Breast epithelium (tissue), 4 donors: ENCODE measurements around the gene MYO18B. TPM values are rescaled to one million over a fixed set of nuclear protein-coding genes. Genes with fewer than 3 reads are reported as not detected.

Experiments used
- DNase-seq, 2 donors: peaks; one replicate each; pipeline ENCODE4 v3.0.0-alpha.2; 2019; ENCODE audit warnings: low spot score in 2 of 2
- H3K27ac ChIP-seq, 2 donors: fragments of 200-600 bp; sonication (generic) in 1 of 2; one replicate each; pipeline ENCODE4 v1.5.1; 2016 to 2019; ENCODE audit warnings: mild to moderate bottlenecking in 1 of 2
- H3K27me3 ChIP-seq, 2 donors: fragments of 200-600 bp; sonication (generic) in 1 of 2; one replicate each; pipeline versions ENCODE4 v1.5.1 to v1.6.0; 2017 to 2019; ENCODE audit warnings: control low read depth in 1 of 2, mild to moderate bottlenecking in 1 of 2
- H3K36me3 ChIP-seq: fragments of 200-600 bp; one replicate; pipeline ENCODE4 v1.5.1; 2019
- H3K4me1 ChIP-seq, 2 donors: fragments of 200-600 bp; sonication (generic); one replicate each; pipeline ENCODE4 v1.5.1; 2016 to 2019; ENCODE audit warnings: control low read depth in 1 of 2
- H3K4me3 ChIP-seq, 3 donors: fragments of 200-600 bp; sonication (generic); 1 replicate in 2 of 3; 2 replicates in 1 of 3; pipeline ENCODE4 v1.5.1; 2016 to 2019; ENCODE audit warnings: mild to moderate bottlenecking in 3 of 3, moderate library complexity in 2 of 3
- H3K9me3 ChIP-seq, 2 donors: fragments of 200-600 bp; sonication (generic) in 1 of 2; one replicate each; pipeline ENCODE4 v1.5.1; 2016 to 2019; ENCODE audit warnings: control low read depth in 1 of 2
- CTCF ChIP-seq, 3 donors: fragments of 450-650 bp; IDR thresholded peaks; one replicate each; pipeline ENCODE4 v1.5.1; 2016 to 2017; ENCODE audit warnings: antibody characterized with exemption in 3 of 3, mild to moderate bottlenecking in 3 of 3, moderate library complexity in 3 of 3
- POLR2A ChIP-seq: fragments of 450-650 bp; IDR thresholded peaks from one replicate; pipeline ENCODE4 v1.6.1; 2016; ENCODE audit warnings: antibody characterized with exemption, mild to moderate bottlenecking, moderate library complexity
- POLR2AphosphoS5 ChIP-seq, 3 donors: sonication (generic); formaldehyde crosslinking; IDR thresholded peaks; one replicate each; pipeline ENCODE4 v1.6.1; 2017; ENCODE audit warnings: antibody characterized with exemption in 3 of 3
- intact Hi-C: fragments of 100-400 bp; cut with DNase I; formaldehyde crosslinking; loops from one replicate; pipeline ENCODE4 v1.15.1; 2023; ENCODE audit warnings: low total_unique reads
- total RNA-seq, 3 donors: library from RNA; depleted of rRNA; stranded (reverse); fragments of >200 nt; gene quantifications; one replicate each; pipeline ENCODE4 v1.1.0, GENCODE V29; 2016

The MYO18B gene
- total RNA-seq, 3 donors from 2014 or later: under 0.01 to 0.16 (median 0.15) TPM

- Histone ChIP-seq H3K27me3 (peaks cover 0 to 2% of the 10 kb centered on the region in 2 donors), H3K4me3 (no peak overlapping the region), H3K4me1 (no peaks in the 10 kb centered on the region), H3K27ac (no peak overlapping the region), H3K36me3 (no peaks in the 10 kb centered on the region), H3K9me3 (peaks cover 0 to 14% of the 10 kb centered on the region in 2 donors)
- TF ChIP-seq CTCF (IDR thresholded peaks at IDR 0.05): no peak
- TF ChIP-seq POLR2A: no peak
- TF ChIP-seq POLR2AphosphoS5 (IDR thresholded peaks at IDR 0.05): no peak
- intact Hi-C loops: no loop called here
- no peak for DNase-seq
Measured at GRCh38 chr22:26023104-26023775, 281.3 kb downstream of the MYO18B start.

DNA sequence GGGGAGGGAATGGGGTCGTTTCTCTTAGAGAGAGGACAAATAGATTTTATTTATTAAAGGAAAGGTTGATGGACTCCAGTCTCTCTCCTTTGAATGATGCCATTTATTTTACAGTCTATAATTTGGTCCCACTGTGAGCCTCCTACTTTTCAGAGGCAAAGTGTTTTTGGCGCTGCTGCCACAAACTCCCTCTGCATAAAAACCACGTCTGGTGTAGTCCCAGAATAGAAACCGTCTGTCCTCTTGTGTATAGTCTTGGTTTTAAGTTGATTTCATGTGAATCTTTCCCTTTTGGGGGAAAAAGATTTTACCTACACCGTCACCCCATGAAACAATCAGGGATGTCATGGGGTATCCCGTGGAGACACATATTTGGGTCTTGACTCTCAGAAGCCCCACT, 283.6 kb downstream of the MYO18B start:
- no peak for TF ChIP-seq CTCF (IDR thresholded peaks at IDR 0.05)
- no peak for TF ChIP-seq POLR2AphosphoS5 (IDR thresholded peaks at IDR 0.05)
- no peak for TF ChIP-seq POLR2A
- no peaks in the 10 kb centered on the region for H3K4me1 ChIP-seq
- H3K27me3 ChIP-seq: no peaks in the 10 kb centered on the region
- H3K9me3 ChIP-seq: peaks cover 0 to 14% of the 10 kb centered on the region in 2 donors
- no peaks in the 10 kb centered on the region for H3K36me3 ChIP-seq
- H3K27ac ChIP-seq: no peak overlapping the region
- intact Hi-C loops: no loop called here
- DNase-seq: no peak
- H3K4me3 ChIP-seq: no peak overlapping the region

DNA sequence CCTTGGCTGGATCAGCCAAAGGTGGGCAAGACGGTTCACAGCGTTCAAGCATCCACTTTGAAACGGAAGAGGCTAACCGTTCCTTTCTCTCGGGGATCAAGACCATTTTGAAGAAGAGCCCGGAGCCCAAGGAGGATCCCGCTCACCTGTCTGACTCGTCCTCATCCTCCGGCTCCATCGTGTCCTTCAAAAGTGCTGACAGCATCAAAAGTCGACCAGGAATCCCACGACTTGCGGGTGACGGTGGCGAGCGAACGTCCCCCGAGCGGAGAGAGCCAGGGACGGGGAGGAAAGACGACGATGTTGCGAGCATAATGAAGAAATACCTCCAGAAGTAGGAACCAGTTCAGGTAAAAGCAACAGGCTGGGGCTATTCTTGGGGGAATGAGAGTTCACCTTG, 285.4 kb downstream of the MYO18B start:
- TF ChIP-seq CTCF (IDR thresholded peaks at IDR 0.05): no peak
- TF ChIP-seq POLR2A: no peak
- Histone ChIP-seq H3K4me3 (no peak overlapping the region), H3K27ac (no peak overlapping the region), H3K36me3 (no peaks in the 10 kb centered on the region), H3K9me3 (peaks cover 0 to 14% of the 10 kb centered on the region in 2 donors), H3K4me1 (no peaks in the 10 kb centered on the region), H3K27me3 (no peaks in the 10 kb centered on the region)
- no peak for DNase-seq
- intact Hi-C loops: no loop called here

GRCh38 chr22:26031641-26032040, 289.7 kb downstream of the MYO18B start:
- H3K9me3 ChIP-seq: peaks cover 10 to 15% of the 10 kb centered on the region in 2 donors

More at GRCh38 chr22:26031641-26032040, 289.7 kb downstream of the MYO18B start:
- Histone ChIP-seq H3K36me3 (no peaks in the 10 kb centered on the region), H3K27me3 (no peaks in the 10 kb centered on the region), H3K4me1 (no peaks in the 10 kb centered on the region), H3K27ac (no peak overlapping the region), H3K4me3 (no peak overlapping the region)
- intact Hi-C loops: no loop called here
- TF ChIP-seq POLR2A: no peak
- TF ChIP-seq POLR2AphosphoS5 (IDR thresholded peaks at IDR 0.05): no peak
- no peak for TF ChIP-seq CTCF (IDR thresholded peaks at IDR 0.05)
- no peak for DNase-seq
